Measurements from ENCODE around the gene PGBD1. TPM values are rescaled to one million over a fixed set of nuclear protein-coding genes. Genes with fewer than 3 reads are reported as not detected.

The PGBD1 gene
- total and polyA plus RNA-seq, 2 of the 13 experiments (the other 11 are each of a cell fraction or from before 2014, with no cell fraction given): 3.6 to 6.9 TPM

DNA sequence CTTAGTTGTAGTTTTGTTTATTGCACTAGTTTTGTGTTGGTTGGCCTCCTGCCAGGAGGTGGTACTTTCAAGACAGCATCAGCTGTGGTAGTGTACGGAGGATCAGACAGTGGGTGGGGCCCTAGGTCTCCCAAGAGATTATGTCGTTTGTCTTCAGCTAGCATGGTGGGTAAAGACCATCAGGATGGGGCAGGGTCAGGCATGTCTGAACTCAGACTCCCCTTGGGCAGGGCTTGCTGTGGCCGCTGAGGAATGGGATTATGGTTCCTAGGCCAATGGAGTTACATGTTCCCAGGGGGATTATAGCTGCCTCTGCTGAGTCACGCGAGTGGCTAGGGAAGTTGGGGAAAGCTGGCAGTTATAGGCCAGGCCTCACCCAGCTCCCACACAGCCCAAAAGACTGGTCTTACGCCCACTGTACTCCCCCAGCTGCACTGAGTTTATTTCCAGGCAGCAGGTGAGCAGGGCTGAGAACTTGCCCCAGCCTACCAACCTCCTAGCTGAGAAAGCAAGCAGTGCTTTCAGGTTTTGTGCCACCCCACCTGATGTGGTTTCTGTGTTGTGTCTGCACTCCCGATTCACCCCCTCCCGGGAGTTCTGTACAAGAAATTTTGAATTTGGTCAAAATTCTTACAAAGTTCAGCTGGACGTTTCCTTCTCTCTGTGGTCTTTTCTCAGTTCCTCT lies 29.9 kb downstream of the PGBD1 start:
- H2AFZ ChIP-seq (ENCODE audit: low read length): no peak overlapping the region

More for the DNA sequence above, 29.9 kb downstream of the PGBD1 start:
- no peak overlapping the region for H3K4me2 ChIP-seq (ENCODE audit: low read depth, low read length)
- POLR2A ChIA-PET: interaction anchor here (2.3 kb wide), 1 partner anchor 24 kb away, joined by 7 read pairs; no protein-coding TSS in a partner anchor
- no TSS peak for BruUV-seq (replicated peaks)
- no peaks in the 10 kb centered on the region for H3K36me3 ChIP-seq (replicated peaks in 1 of 2; ENCODE audit: control insufficient read depth in 1 of 2, insufficient read depth in 2 of 2, low read length in 2 of 2)
- in situ Hi-C loops (cut with HindIII; ENCODE audit: extremely low pct_ligation_motif_present, low pct_unique_long_range_greater_than_20kb): no loop called here
- intact Hi-C loops (cut with micrococcal nuclease; ENCODE audit: unreplicated experiment): no loop called here
- no peaks in the 10 kb centered on the region for H4K20me1 ChIP-seq (ENCODE audit: insufficient read depth, low read length)
- 86% methylated on average over 8 of the region's 9 CpGs for WGBS (ENCODE audit: low lambda C conversion rate)
- H3K79me2 ChIP-seq (ENCODE audit: insufficient read depth, low read length): no peaks in the 10 kb centered on the region
- FAIRE-seq: no peak
- H3K9ac ChIP-seq (ENCODE audit: insufficient read depth, low read depth, low read length): no peak overlapping the region
- no peak for DNase-seq (ENCODE audit: low spot score)
- H3K27ac ChIP-seq (ENCODE audit: extremely low read length, insufficient read depth, low read length): no peak overlapping the region
- peaks cover 19% of the 10 kb centered on the region for H3K4me1 ChIP-seq (ENCODE audit: insufficient read depth, low read length)
- H3K9me3 ChIP-seq (ENCODE audit: low read length): no peaks in the 10 kb centered on the region
- no peak overlapping the region for H3K4me3 ChIP-seq (replicated peaks in 1 of 3; ENCODE audit: insufficient read depth in 1 of 3, low read depth in 2 of 3, low read length in 3 of 3)
- CTCF ChIA-PET (ENCODE audit: low intra/inter-chr PET ratio, low total read pairs): no interaction called here
- no peak for ATAC-seq
- TF ChIP-seq PHF20 (CRISPR knock-in tag; IDR thresholded peaks at IDR 0.05): no peak
- TF ChIP-seq LBX2 (CRISPR knock-in tag; IDR thresholded peaks at IDR 0.05; ENCODE audit: borderline replicate concordance): no peak
- TF ChIP-seq, protein P1, sequence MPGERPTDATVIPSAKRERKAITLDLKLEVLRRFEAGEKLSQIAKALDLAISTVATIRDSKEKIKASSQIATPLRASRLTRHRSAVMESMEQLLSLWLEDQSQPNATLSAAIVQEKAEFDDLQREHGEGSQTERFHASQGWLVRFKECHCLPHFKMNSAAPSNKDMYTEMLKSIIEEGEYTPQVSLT (CRISPR knock-in tag; IDR thresholded peaks at IDR 0.05; ENCODE audit: borderline replicate concordance, low read depth): no peak
- no peak for TF ChIP-seq DNMT1 (CRISPR knock-in tag; IDR thresholded peaks at IDR 0.05)
- TF ChIP-seq TAF15 (IDR thresholded peaks at IDR 0.05; ENCODE audit: low read depth, low read length, poor library complexity, severe bottlenecking): no peak
- no peak for TF ChIP-seq ZNF569 (CRISPR knock-in tag; IDR thresholded peaks at IDR 0.05; ENCODE audit: borderline replicate concordance)
- TF ChIP-seq MED1 (CRISPR knock-in tag; IDR thresholded peaks at IDR 0.05): no peak
- TF ChIP-seq, protein P2, sequence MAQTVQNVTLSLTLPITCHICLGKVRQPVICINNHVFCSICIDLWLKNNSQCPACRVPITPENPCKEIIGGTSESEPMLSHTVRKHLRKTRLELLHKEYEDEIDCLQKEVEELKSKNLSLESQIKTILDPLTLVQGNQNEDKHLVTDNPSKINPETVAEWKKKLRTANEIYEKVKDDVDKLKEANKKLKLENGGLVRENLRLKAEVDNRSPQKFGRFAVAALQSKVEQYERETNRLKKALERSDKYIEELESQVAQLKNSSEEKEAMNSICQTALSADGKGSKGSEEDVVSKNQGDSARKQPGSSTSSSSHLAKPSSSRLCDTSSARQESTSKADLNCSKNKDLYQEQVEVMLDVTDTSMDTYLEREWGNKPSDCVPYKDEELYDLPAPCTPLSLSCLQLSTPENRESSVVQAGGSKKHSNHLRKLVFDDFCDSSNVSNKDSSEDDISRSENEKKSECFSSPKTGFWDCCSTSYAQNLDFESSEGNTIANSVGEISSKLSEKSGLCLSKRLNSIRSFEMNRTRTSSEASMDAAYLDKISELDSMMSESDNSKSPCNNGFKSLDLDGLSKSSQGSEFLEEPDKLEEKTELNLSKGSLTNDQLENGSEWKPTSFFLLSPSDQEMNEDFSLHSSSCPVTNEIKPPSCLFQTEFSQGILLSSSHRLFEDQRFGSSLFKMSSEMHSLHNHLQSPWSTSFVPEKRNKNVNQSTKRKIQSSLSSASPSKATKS (CRISPR knock-in tag; IDR thresholded peaks at IDR 0.05): no peak
- TF ChIP-seq SAP130 (CRISPR knock-in tag; IDR thresholded peaks at IDR 0.05; ENCODE audit: low read depth): no peak
- TF ChIP-seq, protein P3, sequence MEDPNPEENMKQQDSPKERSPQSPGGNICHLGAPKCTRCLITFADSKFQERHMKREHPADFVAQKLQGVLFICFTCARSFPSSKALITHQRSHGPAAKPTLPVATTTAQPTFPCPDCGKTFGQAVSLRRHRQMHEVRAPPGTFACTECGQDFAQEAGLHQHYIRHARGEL (CRISPR knock-in tag; IDR thresholded peaks at IDR 0.05): no peak
- no peak for TF ChIP-seq PHB2 (IDR thresholded peaks at IDR 0.05; ENCODE audit: partially characterized antibody)
- TF ChIP-seq, protein P4, sequence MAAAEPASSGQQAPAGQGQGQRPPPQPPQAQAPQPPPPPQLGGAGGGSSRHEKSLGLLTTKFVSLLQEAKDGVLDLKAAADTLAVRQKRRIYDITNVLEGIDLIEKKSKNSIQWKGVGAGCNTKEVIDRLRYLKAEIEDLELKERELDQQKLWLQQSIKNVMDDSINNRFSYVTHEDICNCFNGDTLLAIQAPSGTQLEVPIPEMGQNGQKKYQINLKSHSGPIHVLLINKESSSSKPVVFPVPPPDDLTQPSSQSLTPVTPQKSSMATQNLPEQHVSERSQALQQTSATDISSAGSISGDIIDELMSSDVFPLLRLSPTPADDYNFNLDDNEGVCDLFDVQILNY (CRISPR knock-in tag; conservative IDR thresholded peaks at IDR 0.05): no peak
- no peak for TF ChIP-seq BCL6 (CRISPR knock-in tag; IDR thresholded peaks at IDR 0.05)
- TF ChIP-seq MIER3 (CRISPR knock-in tag; IDR thresholded peaks at IDR 0.05; ENCODE audit: borderline replicate concordance): no peak
- no peaks in the 10 kb centered on the region for H3K27me3 ChIP-seq (ENCODE audit: control insufficient read depth in 1 of 2, insufficient read depth in 2 of 2, low read length in 2 of 2)

Measured in HepG2 (cell line).